ENCODE measurements around the gene ITGBL1. TPM values are rescaled to one million over a fixed set of nuclear protein-coding genes. Genes with fewer than 3 reads are reported as not detected.

Gene ITGBL1
- total RNA-seq, 4 donors from 2014 or later: 1.3 to 3.5 (median 2.4) TPM

DNA sequence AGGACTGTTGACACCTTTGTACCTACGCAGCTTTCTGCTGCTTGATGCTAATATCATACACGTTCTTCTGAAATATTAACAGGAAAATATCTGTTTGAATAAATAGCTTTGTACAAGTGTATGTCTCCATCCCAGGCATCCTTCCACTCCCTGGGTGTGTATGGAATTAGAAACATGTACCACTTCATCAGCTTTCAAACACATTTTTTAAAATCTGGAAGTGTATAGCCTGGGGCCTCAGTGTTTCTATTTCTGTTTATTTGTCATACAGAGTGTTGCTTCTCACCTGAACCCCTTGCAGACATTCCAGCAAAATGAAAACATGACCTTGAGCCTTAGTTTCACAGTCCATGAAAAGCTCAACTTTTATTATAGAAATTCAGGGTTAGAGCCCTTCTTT is 168.6 kb downstream of the ITGBL1 start:
- no peak for TF ChIP-seq CTCF (IDR thresholded peaks at IDR 0.05)
- ATAC-seq (ENCODE audit: low FRiP score) (no peak), DNase-seq (ENCODE audit: low spot score) (no peak)

- DNase-seq (ENCODE audit: low spot score) (no peak), ATAC-seq (ENCODE audit: low FRiP score) (no peak)
- no peak for TF ChIP-seq CTCF (IDR thresholded peaks at IDR 0.05)
Measured at GRCh38 chr13:101623470-101624209, 171.2 kb downstream of the ITGBL1 start.

- no peak for ATAC-seq (ENCODE audit: low FRiP score)
- DNase-seq (ENCODE audit: low spot score): no peak
- TF ChIP-seq CTCF (IDR thresholded peaks at IDR 0.05): no peak
Measured at GRCh38 chr13:101624210-101624922, 171.9 kb downstream of the ITGBL1 start.

DNA sequence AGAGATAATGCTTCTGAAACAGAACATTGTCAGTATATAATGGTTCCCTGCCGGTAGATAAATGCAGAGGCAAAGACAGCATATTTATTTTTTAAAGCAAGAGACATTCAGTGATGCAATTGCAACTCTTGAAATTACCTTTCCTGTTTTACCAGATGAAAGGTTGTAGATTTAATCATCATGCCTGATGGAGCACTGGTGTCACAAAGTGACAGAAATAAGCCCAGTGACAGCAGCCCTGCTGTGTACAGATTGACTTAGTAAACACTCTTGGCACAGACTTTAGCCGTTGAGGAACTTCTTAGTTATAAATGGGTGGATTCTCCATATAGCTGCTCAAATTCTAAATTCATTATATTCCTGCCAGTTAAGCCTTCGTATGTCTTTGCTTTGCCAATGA is 172.5 kb downstream of the ITGBL1 start:
- no peak for ATAC-seq (ENCODE audit: low FRiP score)
- no peak for TF ChIP-seq CTCF (IDR thresholded peaks at IDR 0.05)
- no peak for DNase-seq (ENCODE audit: low spot score)

DNA sequence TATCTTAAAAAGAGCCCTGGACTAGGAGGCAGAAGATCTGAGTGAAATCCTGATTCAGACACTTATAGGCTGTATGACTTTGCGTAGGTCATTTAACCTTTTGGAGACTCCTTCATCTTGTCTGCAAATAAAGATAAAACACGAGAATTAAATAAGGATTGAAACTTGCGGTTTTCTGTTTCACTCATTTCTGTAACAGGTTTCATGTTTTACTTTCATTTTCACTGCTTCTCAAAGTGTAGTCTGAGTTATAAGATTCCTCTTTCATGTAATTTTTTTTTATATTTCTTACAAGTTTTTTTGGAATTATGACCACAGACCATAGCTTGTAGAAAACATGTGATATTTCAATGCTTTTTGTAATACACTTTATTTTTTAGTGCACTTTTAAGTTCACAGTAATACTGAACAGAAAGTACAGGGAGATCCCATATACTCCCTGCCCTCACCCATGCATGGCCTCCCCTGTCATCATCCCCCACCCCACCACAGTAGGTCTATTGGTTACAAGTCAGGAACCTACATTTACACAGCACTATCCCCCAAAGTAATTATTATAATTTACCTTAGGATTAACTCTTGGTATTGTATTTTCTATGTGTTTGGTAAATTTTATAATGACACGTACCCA is 174.6 kb downstream of the ITGBL1 start:
- ATAC-seq (ENCODE audit: low FRiP score) (peak; percentile 70), DNase-seq (ENCODE audit: low spot score) (no peak)
- TF ChIP-seq CTCF (IDR thresholded peaks at IDR 0.05): no peak

GRCh38 chr13:101627556-101627943 is 175.1 kb downstream of the ITGBL1 start:
- ATAC-seq (ENCODE audit: low FRiP score): no peak
- no peak for TF ChIP-seq CTCF (IDR thresholded peaks at IDR 0.05)
- DNase-seq (ENCODE audit: low spot score): no peak
